ENCODE measurements around the gene CDK18. TPM values are rescaled to one million over a fixed set of nuclear protein-coding genes. Genes with fewer than 3 reads are reported as not detected.

Gene CDK18
- total and polyA plus RNA-seq, 12 donors = 41.4 to 199 (median 159) TPM

GRCh38 chr1:205577874-205578658, 73.6 kb downstream of the CDK18 start:
- no peak for DNase-seq

GRCh38 chr1:205578780-205579571, 74.5 kb downstream of the CDK18 start:
- Histone ChIP-seq H3K36me3 (no peaks in the 10 kb centered on the region), H3K27ac (no peak overlapping the region), H3K9me3 (no peaks in the 10 kb centered on the region), H3K4me3 (no peak overlapping the region), H3K27me3 (peaks cover 0 to 16% (median 6%) of the 10 kb centered on the region in 7 donors), H3K4me1 (peaks cover 0 to 23% (median 11%) of the 10 kb centered on the region in 9 donors)
- TF ChIP-seq CTCF (IDR thresholded peaks at IDR 0.05) = no peak
- no peak for ATAC-seq
- intact Hi-C loops (cut with DNase I) = no loop called here
- no peak for DNase-seq
- 82 to 85% methylated on average over 9 of the region's 9 CpGs for WGBS, 2 donors

More at GRCh38 chr1:205577874-205578658, 73.6 kb downstream of the CDK18 start:
- no peaks in the 10 kb centered on the region for H3K9me3 ChIP-seq
- H3K36me3 ChIP-seq = no peaks in the 10 kb centered on the region
- no peak overlapping the region for H3K27ac ChIP-seq
- WGBS, 2 donors = 55 to 56% methylated on average over 13 of the region's 13 CpGs
- intact Hi-C loops (cut with DNase I) = no loop called here
- no peak overlapping the region for H3K4me3 ChIP-seq
- no peak for ATAC-seq
- H3K4me1 ChIP-seq = peaks cover 0 to 17% (median 8%) of the 10 kb centered on the region in 9 donors
- H3K27me3 ChIP-seq = peaks cover 0 to 16% (median 6%) of the 10 kb centered on the region in 7 donors
- no peak for TF ChIP-seq CTCF (IDR thresholded peaks at IDR 0.05)

GRCh38 chr1:205579711-205580110, 75.2 kb downstream of the CDK18 start:
- no peak for TF ChIP-seq CTCF (IDR thresholded peaks at IDR 0.05)
- DNase-seq (no peak), ATAC-seq (no peak)
- Histone ChIP-seq H3K36me3 (no peaks in the 10 kb centered on the region), H3K4me3 (no peak overlapping the region), H3K9me3 (no peaks in the 10 kb centered on the region), H3K27ac (no peak overlapping the region), H3K4me1 (peaks cover 0 to 23% (median 11%) of the 10 kb centered on the region in 9 donors), H3K27me3 (peaks cover 0 to 16% (median 6%) of the 10 kb centered on the region in 7 donors)
- 89 to 92% methylated on average over 12 of the region's 12 CpGs for WGBS, 2 donors
- intact Hi-C loops (cut with DNase I) = loop anchor here in 3 of 10 donors (5.0 to 10.0 kb wide), 3 partner anchors 37 to 47 kb away; no protein-coding TSS in a partner anchor

GRCh38 chr1:205580140-205580922, 75.9 kb downstream of the CDK18 start:
- 82 to 84% methylated on average over 15 of the region's 15 CpGs for WGBS, 2 donors
- TF ChIP-seq CTCF (IDR thresholded peaks at IDR 0.05) = no peak
- DNase-seq = no peak
- ATAC-seq = no peak
- H3K27me3 ChIP-seq = peaks cover 0 to 16% (median 6%) of the 10 kb centered on the region in 7 donors
- peaks cover 0 to 23% (median 11%) of the 10 kb centered on the region in 9 donors for H3K4me1 ChIP-seq
- H3K36me3 ChIP-seq = no peaks in the 10 kb centered on the region
- intact Hi-C loops (cut with DNase I) = loop anchor here in 3 of 10 donors (5.0 to 10.0 kb wide), 3 partner anchors 38 to 48 kb away; no protein-coding TSS in a partner anchor
- no peaks in the 10 kb centered on the region for H3K9me3 ChIP-seq
- H3K4me3 ChIP-seq = no peak overlapping the region
- H3K27ac ChIP-seq = no peak overlapping the region
